ENCODE data around the gene RERE.

RERE gene

DNA sequence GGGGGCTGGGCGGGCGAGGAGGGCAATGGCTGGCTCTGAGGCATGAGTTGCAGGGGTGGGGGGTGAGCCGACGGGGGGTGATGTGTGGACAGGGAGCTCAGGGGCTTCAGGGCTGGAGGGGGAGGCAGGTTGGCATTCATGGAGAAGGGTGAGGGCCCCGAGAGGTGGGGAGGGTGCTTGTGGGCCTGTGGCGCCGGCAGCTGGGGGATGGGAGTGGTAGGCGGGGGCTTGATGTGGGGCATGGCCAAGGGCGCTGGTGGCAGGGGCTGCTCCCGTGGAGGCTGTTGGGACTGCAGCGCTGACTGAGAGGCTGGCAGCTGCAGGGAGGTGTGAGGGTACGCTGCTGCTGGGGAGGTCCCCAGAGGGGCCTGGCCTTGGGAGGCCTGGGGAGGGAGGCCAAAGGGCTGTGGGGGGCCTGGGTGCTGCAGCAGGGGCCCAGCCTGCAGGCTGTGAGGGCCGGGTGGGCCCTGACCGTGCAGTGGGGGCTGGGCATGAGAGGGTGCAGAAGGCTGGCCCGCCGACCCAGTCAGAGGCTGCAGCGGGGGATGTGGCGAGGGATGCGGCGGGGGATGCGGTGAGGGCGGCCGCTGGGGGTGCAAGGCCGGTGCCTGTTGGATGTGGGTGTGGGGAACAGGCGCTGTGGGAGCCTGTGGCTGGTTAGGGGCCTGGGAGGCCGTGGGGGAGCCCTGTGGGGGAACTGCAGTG lies 456.8 kb downstream of the RERE start:
- TF ChIP-seq, protein P1, sequence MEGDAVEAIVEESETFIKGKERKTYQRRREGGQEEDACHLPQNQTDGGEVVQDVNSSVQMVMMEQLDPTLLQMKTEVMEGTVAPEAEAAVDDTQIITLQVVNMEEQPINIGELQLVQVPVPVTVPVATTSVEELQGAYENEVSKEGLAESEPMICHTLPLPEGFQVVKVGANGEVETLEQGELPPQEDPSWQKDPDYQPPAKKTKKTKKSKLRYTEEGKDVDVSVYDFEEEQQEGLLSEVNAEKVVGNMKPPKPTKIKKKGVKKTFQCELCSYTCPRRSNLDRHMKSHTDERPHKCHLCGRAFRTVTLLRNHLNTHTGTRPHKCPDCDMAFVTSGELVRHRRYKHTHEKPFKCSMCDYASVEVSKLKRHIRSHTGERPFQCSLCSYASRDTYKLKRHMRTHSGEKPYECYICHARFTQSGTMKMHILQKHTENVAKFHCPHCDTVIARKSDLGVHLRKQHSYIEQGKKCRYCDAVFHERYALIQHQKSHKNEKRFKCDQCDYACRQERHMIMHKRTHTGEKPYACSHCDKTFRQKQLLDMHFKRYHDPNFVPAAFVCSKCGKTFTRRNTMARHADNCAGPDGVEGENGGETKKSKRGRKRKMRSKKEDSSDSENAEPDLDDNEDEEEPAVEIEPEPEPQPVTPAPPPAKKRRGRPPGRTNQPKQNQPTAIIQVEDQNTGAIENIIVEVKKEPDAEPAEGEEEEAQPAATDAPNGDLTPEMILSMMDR (IDR thresholded peaks at IDR 0.05; ENCODE audit: insufficient read depth, low read depth, low read length, missing control alignments) = no peak
- DNase-seq (ENCODE audit: low read depth) = no peak
- no peak overlapping the region for H3K4me3 ChIP-seq (ENCODE audit: low read depth, low read length)

- no peak overlapping the region for H3K4me3 ChIP-seq (ENCODE audit: low read depth, low read length)
- no peak for DNase-seq (ENCODE audit: low read depth)
- TF ChIP-seq, protein P1 (IDR thresholded peaks at IDR 0.05; ENCODE audit: insufficient read depth, low read depth, low read length, missing control alignments) = no peak
These were observed 457.6 kb downstream of the RERE start for GRCh38 chr1:8359617-8360481.

DNA sequence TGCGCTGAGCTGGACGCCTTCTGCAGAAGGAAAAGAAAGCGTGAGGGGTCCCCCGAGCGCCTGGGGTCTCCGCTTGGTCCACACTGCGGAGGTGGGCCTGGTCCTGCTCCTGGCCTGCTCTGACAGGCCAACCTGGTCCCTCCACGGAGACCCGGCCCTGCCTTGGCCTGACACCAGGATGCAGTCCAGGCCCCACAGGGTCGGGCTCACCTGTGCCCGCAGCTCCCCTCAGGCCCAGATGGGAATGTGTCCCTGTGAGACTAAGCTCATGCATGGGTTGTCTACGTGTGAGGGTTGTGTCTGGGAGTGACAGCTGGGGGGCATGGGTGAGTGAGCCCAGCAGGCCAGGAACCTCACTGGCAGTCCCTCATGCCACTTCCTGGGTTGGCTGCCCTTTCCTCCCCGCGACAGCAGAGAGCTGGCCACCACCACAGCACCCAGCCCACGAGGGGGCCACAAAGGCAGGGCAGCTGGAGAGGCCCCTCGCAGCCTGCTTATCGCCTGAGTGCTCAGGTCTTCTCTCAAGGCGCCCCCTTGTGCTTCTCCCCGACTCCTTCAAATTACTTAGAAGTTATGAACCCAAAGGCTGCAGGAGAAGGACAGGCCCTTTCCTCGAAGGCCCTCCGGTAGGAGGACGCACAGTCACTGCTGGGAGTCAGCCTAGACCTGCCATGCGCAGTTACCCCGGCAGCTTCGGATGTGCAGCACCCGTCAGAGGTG lies 458.4 kb downstream of the RERE start:
- no peak for DNase-seq (ENCODE audit: low read depth)
- H3K4me3 ChIP-seq (ENCODE audit: low read depth, low read length) = no peak overlapping the region
- TF ChIP-seq, protein P1 (IDR thresholded peaks at IDR 0.05; ENCODE audit: insufficient read depth, low read depth, low read length, missing control alignments) = no peak

DNA sequence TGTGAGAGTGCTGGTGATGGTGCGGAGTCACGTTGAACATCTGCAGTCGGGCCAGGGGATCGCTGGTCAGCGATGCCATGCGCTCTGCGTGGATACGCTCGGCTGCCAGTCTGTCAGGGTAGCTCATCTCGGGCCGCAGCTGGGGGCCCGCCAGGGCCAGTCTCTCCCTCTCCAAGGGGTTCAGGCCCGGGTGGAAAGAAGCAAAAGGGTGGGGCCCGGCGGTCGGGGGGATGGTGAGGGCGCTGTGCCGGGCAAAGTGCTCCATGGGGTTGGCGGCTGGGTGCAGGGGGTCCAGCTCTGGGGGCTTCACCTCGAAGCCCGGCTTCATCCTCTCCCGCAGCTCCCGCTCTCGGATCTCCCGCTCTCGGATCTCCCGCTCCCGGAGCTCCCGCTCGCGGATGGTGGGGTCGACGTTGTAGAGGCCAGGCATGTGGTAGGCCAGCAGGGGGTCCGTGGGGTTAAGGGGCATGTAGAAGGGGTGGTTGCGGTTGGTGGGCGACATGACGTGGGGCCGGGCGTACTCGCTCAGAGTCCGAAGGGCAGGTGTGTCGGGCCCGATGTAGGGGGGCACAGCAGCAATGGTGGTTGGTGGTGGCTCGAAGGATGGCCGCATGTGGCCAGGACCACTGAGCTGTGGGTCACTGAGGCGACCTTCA lies 459.1 kb downstream of the RERE start:
- DNase-seq (ENCODE audit: low read depth) = no peak
- TF ChIP-seq, protein P1 (IDR thresholded peaks at IDR 0.05; ENCODE audit: insufficient read depth, low read depth, low read length, missing control alignments) = no peak
- no peak overlapping the region for H3K4me3 ChIP-seq (ENCODE audit: low read depth, low read length)

DNA sequence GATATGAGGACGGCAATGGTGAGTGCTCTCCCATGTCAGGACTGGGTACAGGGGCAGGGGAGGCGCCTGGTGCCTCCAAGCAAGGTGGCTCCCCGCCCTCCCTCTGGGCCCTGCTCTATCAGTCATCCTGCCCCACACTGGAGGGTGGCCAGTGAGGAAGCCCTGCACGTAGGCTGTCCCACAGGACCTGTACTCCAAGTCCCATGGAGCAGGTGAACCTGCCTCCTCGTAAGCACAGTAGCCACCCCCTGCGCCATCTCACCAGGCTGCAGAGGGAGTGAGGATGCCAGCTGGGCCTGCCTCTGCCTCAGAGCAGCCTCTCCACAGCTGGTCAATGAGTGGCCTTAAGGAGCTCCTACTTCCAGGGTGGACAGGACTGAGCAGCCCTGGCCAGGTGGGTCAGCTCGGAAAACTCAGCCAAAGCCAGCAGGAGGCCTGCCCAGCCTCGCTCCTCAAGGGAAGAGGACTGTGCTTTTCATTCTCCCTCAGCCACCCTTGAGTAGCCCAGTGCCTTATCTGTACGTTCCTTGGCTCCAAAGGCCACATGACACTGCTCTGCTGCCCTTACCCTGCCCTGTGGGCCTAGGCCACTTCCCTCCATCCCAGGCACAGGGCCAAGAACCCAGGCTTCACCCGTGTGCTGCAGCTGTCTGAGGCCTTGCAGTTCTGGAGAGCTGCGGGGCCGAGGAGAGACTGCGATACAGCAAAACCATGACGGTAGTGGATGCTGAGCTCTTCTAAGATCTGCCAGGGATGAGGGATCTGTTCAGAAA lies 459.9 kb downstream of the RERE start:
- DNase-seq (ENCODE audit: low read depth) = no peak
- no peak overlapping the region for H3K4me3 ChIP-seq (ENCODE audit: low read depth, low read length)
- TF ChIP-seq, protein P1 (IDR thresholded peaks at IDR 0.05; ENCODE audit: insufficient read depth, low read depth, low read length, missing control alignments) = no peak
